SU-DHL-6 (cell line): ENCODE measurements around the gene HIVEP2.

ENCODE experiments used
- EZH2phosphoT487 ChIP-seq: fragments of 200-600 bp; sonication (generic), shearing (Covaris generic); conservative IDR thresholded peaks from 2 replicates; pipeline ENCODE4 v1.6.1; 2018; ENCODE audit warnings: mild to moderate bottlenecking, antibody characterized with exemption, low read length, moderate library complexity, mixed read lengths
- TF ChIP-seq, protein P1 (sequence below): fragments of 200-600 bp; sonication (generic); IDR thresholded peaks from one replicate; pipeline ENCODE4 v1.5.1; 2017; ENCODE audit warnings: antibody characterized with exemption, mild to moderate bottlenecking, low read length, moderate library complexity; ENCODE audit not compliant: insufficient read depth, poor library complexity, severe bottlenecking

- TF ChIP-seq, protein P1, sequence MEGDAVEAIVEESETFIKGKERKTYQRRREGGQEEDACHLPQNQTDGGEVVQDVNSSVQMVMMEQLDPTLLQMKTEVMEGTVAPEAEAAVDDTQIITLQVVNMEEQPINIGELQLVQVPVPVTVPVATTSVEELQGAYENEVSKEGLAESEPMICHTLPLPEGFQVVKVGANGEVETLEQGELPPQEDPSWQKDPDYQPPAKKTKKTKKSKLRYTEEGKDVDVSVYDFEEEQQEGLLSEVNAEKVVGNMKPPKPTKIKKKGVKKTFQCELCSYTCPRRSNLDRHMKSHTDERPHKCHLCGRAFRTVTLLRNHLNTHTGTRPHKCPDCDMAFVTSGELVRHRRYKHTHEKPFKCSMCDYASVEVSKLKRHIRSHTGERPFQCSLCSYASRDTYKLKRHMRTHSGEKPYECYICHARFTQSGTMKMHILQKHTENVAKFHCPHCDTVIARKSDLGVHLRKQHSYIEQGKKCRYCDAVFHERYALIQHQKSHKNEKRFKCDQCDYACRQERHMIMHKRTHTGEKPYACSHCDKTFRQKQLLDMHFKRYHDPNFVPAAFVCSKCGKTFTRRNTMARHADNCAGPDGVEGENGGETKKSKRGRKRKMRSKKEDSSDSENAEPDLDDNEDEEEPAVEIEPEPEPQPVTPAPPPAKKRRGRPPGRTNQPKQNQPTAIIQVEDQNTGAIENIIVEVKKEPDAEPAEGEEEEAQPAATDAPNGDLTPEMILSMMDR = no peak
- TF ChIP-seq EZH2phosphoT487 = no peak
Measured at GRCh38 chr6:142783499-142783898, 161.5 kb downstream of the HIVEP2 start.
